SK-N-SH (cell line): ENCODE data around the gene UCP3. TPM values are rescaled to one million over a fixed set of nuclear protein-coding genes. Genes with fewer than 3 reads are reported as not detected.

Source experiments
- CTCF ChIA-PET: fragments of 300-600, 350-600 bp; formaldehyde crosslinking; extraction: SDS; loops from one replicate; lab custom pipeline; 2021; lab: Yijun Ruan, JAX
- POLR2A ChIA-PET: fragments of 350-600 bp; sonication (Branson Sonifier 250); formaldehyde crosslinking; extraction: SDS; loops from one replicate; lab custom pipeline; 2020; ENCODE audit warnings: antibody characterized with exemption, inconsistent platforms; lab: Yijun Ruan, JAX
- DNase-seq: peaks from one replicate; pipeline ENCODE4 v3.0.0; 2012
- H2AFZ ChIP-seq: fragments of 200-600 bp; sonication (generic); 2 replicates; pipeline ENCODE4 v1.8.1; 2016; ENCODE audit warnings: antibody characterized with exemption, mild to moderate bottlenecking, low read depth
- H3F3A ChIP-seq: fragments of 200-600 bp; sonication (generic); replicated peaks from 2 replicates; pipeline ENCODE3; 2016; ENCODE audit warnings: antibody characterized with exemption, mild to moderate bottlenecking; ENCODE audit not compliant: insufficient read depth
- H3K27ac ChIP-seq, 2 experiments: fragments of 200-500 bp in 1 of 2; fragments of 200-600 bp in 1 of 2; sonication (Bioruptor generic) in 1 of 2; sonication (generic), shearing (Covaris generic) in 1 of 2; 2 replicates each; pipeline versions ENCODE4 v1.5.1 to v1.6.1; 2014 to 2016; ENCODE audit warnings: low read depth in 2 of 2, inconsistent platforms in 1 of 2, low read length in 1 of 2, mild to moderate bottlenecking in 1 of 2, mixed read lengths in 1 of 2
- H3K27me3 ChIP-seq: fragments of 200-600 bp; sonication (generic), shearing (Covaris generic); 2 replicates; pipeline ENCODE4 v1.6.1; 2016; ENCODE audit warnings: mixed run types; ENCODE audit not compliant: insufficient read depth
- H3K36me3 ChIP-seq, 2 experiments: fragments of 200-500 bp in 1 of 2; fragments of 200-600 bp in 1 of 2; sonication (Bioruptor generic) in 1 of 2; sonication (generic) in 1 of 2; replicated peaks in 1 of 2; 2 replicates each; pipeline versions ENCODE3 to v1.5.1; 2014 to 2016; ENCODE audit warnings: low read length in 1 of 2, mild to moderate bottlenecking in 1 of 2; ENCODE audit not compliant: insufficient read depth in 2 of 2, control insufficient read depth in 1 of 2
- H3K4me1 ChIP-seq, 2 experiments: fragments of 200-500 bp in 1 of 2; fragments of 200-600 bp in 1 of 2; sonication (Bioruptor generic) in 1 of 2; sonication (generic), shearing (Covaris generic) in 1 of 2; 2 replicates each; pipeline versions ENCODE4 v1.5.1 to v1.6.1; 2014 to 2016; ENCODE audit warnings: low read depth in 1 of 2, low read length in 1 of 2, mixed run types in 1 of 2; ENCODE audit not compliant: insufficient read depth in 2 of 2, control insufficient read depth in 1 of 2
- H3K4me2 ChIP-seq: fragments of 200-600 bp; sonication (generic), shearing (Covaris generic); 2 replicates; pipeline ENCODE4 v1.6.1; 2017; ENCODE audit warnings: mixed run types
- H3K4me3 ChIP-seq, 2 experiments: fragments of 200-500 bp in 1 of 2; fragments of 200-600 bp in 1 of 2; sonication (Bioruptor generic) in 1 of 2; sonication (generic), shearing (Covaris generic) in 1 of 2; 2 replicates each; pipeline versions ENCODE4 v1.5.1 to v1.8.1; 2014 to 2016; ENCODE audit warnings: low read depth in 2 of 2, inconsistent platforms in 1 of 2, low read length in 1 of 2, mild to moderate bottlenecking in 1 of 2, mixed read lengths in 1 of 2, moderate library complexity in 1 of 2
- H3K79me2 ChIP-seq: fragments of 200-600 bp; sonication (generic); 2 replicates; pipeline ENCODE4 v1.8.1; 2017; ENCODE audit warnings: mild to moderate bottlenecking; ENCODE audit not compliant: insufficient read depth
- H3K9ac ChIP-seq: fragments of 200-600 bp; sonication (generic); 2 replicates; pipeline ENCODE4 v1.6.1; 2017; ENCODE audit warnings: mixed run types
- H3K9me2 ChIP-seq: fragments of 200-600 bp; sonication (generic); 2 replicates; pipeline ENCODE4 v1.6.1; 2017; ENCODE audit warnings: mixed run types
- H3K9me3 ChIP-seq: fragments of 200-600 bp; sonication (generic); 2 replicates; pipeline ENCODE4 v1.6.1; 2017; ENCODE audit warnings: mixed run types, mild to moderate bottlenecking, moderate library complexity
- H4K20me1 ChIP-seq: fragments of 200-600 bp; sonication (generic); 2 replicates; pipeline ENCODE4 v1.6.1; 2017; ENCODE audit warnings: mild to moderate bottlenecking, mixed run types; ENCODE audit not compliant: insufficient read depth
- EZH2phosphoT487 ChIP-seq: fragments of 200-600 bp; sonication (generic); IDR thresholded peaks from 2 replicates; pipeline ENCODE4 v1.6.1; 2017; ENCODE audit warnings: low read depth, mixed run types, mild to moderate bottlenecking, antibody characterized with exemption, moderate library complexity, borderline replicate concordance
- IRF3 ChIP-seq: fragments of 150-350 bp; IDR thresholded peaks from 2 replicates; pipeline ENCODE4 v1.6.1; 2016; ENCODE audit warnings: mild to moderate bottlenecking, low read depth, low read length
- JUND ChIP-seq: IDR thresholded peaks from 2 replicates; pipeline ENCODE4 v1.4.0; 2012
- MEF2A ChIP-seq: IDR thresholded peaks from 2 replicates; pipeline ENCODE4 v1.4.0; 2012; ENCODE audit warnings: low read depth, borderline replicate concordance
- REST ChIP-seq: IDR thresholded peaks from 2 replicates; pipeline ENCODE4 v1.6.1; 2012; ENCODE audit warnings: mild to moderate bottlenecking, low read depth, low read length, moderate library complexity
- RFX5 ChIP-seq: IDR thresholded peaks from 2 replicates; pipeline ENCODE4 v1.6.1; 2012; ENCODE audit warnings: mild to moderate bottlenecking, improper control_type of control experiment, low read length
- TAF1 ChIP-seq: IDR thresholded peaks from 2 replicates; pipeline ENCODE4 v1.6.1; 2012; ENCODE audit warnings: low read depth, mild to moderate bottlenecking, low read length, moderate library complexity, borderline replicate concordance
- TCF12 ChIP-seq: IDR thresholded peaks from 2 replicates; pipeline ENCODE4 v1.4.0; 2012
- TEAD4 ChIP-seq: IDR thresholded peaks from 2 replicates; pipeline ENCODE4 v1.4.0; 2012; ENCODE audit warnings: mild to moderate bottlenecking, borderline replicate concordance; ENCODE audit not compliant: insufficient read depth
- WGBS: methylation state at CpG from one replicate; pipeline ENCODE4 v1.1.6; 2017; ENCODE audit warnings: low lambda C conversion rate; 5-methylcytosine and 5-hydroxymethylcytosine counted together
- polyA plus RNA-seq, 3 experiments: library from polyadenylated mRNA; depleted of rRNA; stranded (reverse); fragments of >200 nt; gene quantifications; 2 replicates each; pipeline ENCODE4 v1.2.3, GENCODE V29; 2012

The UCP3 gene
- polyA plus RNA-seq, 1 of the 3 experiments (the other 2 are of a cell fraction) = 1.2 TPM

GRCh38 chr11:73958521-73959141 lies 50.3 kb downstream of the UCP3 start:
- WGBS = 76% methylated on average over 10 of the region's 18 CpGs
- no peak overlapping the region for H3K27ac ChIP-seq
- DNase-seq = no peak
- no peaks in the 10 kb centered on the region; a peak in 1 of 4 replicates for H3K4me1 ChIP-seq
- H3K4me2 ChIP-seq = no peak overlapping the region
- no peaks in the 10 kb centered on the region for H3K9me2 ChIP-seq
- no peaks in the 10 kb centered on the region for H4K20me1 ChIP-seq
- H3F3A ChIP-seq = peaks cover 3% of the 10 kb centered on the region
- no peaks in the 10 kb centered on the region for H3K9me3 ChIP-seq
- H3K36me3 ChIP-seq = no peaks in the 10 kb centered on the region
- POLR2A ChIA-PET = no interaction called here
- no peaks in the 10 kb centered on the region for H3K27me3 ChIP-seq
- H2AFZ ChIP-seq = no peak overlapping the region
- no peaks in the 10 kb centered on the region for H3K79me2 ChIP-seq
- TF ChIP-seq TEAD4 = no peak
- TF ChIP-seq JUND = no peak
- no peak for TF ChIP-seq TAF1
- no peak for TF ChIP-seq IRF3
- TF ChIP-seq TCF12 = no peak
- no peak for TF ChIP-seq MEF2A
- TF ChIP-seq, all 33 proteins: peak for 0
- H3K4me3 ChIP-seq = no peak overlapping the region
- H3K9ac ChIP-seq = no peak overlapping the region
- CTCF ChIA-PET = interaction anchor here (0.9 to 1.0 kb wide), 2 partner anchors 27 to 298 kb away, joined by 3 read pairs; no protein-coding TSS in a partner anchor

GRCh38 chr11:73957654-73958361 lies 51.1 kb downstream of the UCP3 start:
- ChIA-PET CTCF (interaction anchor here (0.9 to 1.0 kb wide), 2 partner anchors 26 to 298 kb away, joined by 3 read pairs; no protein-coding TSS in a partner anchor), POLR2A (interaction anchor here (1.0 kb wide), 1 partner anchor 24 kb away, joined by 3 read pairs; the partner anchor contains the start of gene UCP2)
- no peaks in the 10 kb centered on the region for H3K9me2 ChIP-seq
- H3K4me2 ChIP-seq = no peak overlapping the region
- no peaks in the 10 kb centered on the region for H3K36me3 ChIP-seq
- TF ChIP-seq EZH2phosphoT487 (no peak), REST (no peak), RFX5 (no peak)
- no peak overlapping the region for H3K4me3 ChIP-seq
- H2AFZ ChIP-seq = no peak overlapping the region
- no peaks in the 10 kb centered on the region for H3K79me2 ChIP-seq
- 92% methylated on average over 18 of the region's 25 CpGs for WGBS
- H3F3A ChIP-seq = peaks cover 3% of the 10 kb centered on the region
- H4K20me1 ChIP-seq = no peaks in the 10 kb centered on the region
- no peak overlapping the region for H3K27ac ChIP-seq
- DNase-seq = no peak
- no peak overlapping the region for H3K9ac ChIP-seq
- H3K4me1 ChIP-seq = no peaks in the 10 kb centered on the region; a peak in 1 of 4 replicates
- H3K27me3 ChIP-seq = no peaks in the 10 kb centered on the region
- no peaks in the 10 kb centered on the region for H3K9me3 ChIP-seq
